Measurements from ENCODE around the gene PLXDC2. TPM values are rescaled to one million over a fixed set of nuclear protein-coding genes. Genes with fewer than 3 reads are reported as not detected.

The PLXDC2 gene
- total RNA-seq, 1 experiment from 2014 or later: not detected

DNA sequence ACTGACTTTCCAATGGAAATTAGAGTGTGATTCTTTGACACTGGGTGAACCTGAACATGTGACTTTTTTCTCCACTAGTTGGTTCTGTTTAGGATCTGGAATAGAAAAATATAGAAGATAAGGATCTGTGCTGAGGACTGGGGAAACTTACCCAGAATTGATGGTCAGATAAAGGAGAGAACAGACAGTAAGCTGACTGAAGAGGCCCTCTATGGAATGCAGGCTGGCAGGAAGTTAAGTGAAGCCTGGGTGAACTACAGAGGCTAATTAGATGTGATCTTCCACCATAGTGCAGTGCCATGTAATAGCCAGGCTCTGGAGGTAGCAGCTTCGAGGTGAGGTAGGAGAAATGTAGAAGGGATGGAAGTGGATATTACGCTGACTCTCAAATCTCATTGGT is 455.3 kb downstream of the PLXDC2 start:
- Mint-ChIP-seq H3K9me3 (ENCODE audit: low read depth, unreplicated experiment) (peaks cover 10% of the 10 kb centered on the region), H3K4me3 (ENCODE audit: low read depth, unreplicated experiment) (no peak overlapping the region), H3K27me3 (ENCODE audit: unreplicated experiment) (no peaks in the 10 kb centered on the region), H3K27ac (ENCODE audit: unreplicated experiment) (no peak overlapping the region), H3K4me1 (ENCODE audit: low read depth, unreplicated experiment) (no peaks in the 10 kb centered on the region), H3K36me3 (ENCODE audit: insufficient read depth, unreplicated experiment) (no peaks in the 10 kb centered on the region)
- CTCF ChIA-PET: no interaction called here
- no TSS peak for BruUV-seq (replicated peaks)
- intact Hi-C loops (cut with micrococcal nuclease; ENCODE audit: unreplicated experiment): no loop called here
- TF ChIP-seq, protein P1, sequence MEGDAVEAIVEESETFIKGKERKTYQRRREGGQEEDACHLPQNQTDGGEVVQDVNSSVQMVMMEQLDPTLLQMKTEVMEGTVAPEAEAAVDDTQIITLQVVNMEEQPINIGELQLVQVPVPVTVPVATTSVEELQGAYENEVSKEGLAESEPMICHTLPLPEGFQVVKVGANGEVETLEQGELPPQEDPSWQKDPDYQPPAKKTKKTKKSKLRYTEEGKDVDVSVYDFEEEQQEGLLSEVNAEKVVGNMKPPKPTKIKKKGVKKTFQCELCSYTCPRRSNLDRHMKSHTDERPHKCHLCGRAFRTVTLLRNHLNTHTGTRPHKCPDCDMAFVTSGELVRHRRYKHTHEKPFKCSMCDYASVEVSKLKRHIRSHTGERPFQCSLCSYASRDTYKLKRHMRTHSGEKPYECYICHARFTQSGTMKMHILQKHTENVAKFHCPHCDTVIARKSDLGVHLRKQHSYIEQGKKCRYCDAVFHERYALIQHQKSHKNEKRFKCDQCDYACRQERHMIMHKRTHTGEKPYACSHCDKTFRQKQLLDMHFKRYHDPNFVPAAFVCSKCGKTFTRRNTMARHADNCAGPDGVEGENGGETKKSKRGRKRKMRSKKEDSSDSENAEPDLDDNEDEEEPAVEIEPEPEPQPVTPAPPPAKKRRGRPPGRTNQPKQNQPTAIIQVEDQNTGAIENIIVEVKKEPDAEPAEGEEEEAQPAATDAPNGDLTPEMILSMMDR (IDR thresholded peaks at IDR 0.05; ENCODE audit: unreplicated experiment): no peak
- DNase-seq: no peak

- peaks cover 11% of the 10 kb centered on the region for H3K9me3 Mint-ChIP-seq (ENCODE audit: low read depth, unreplicated experiment)
- no TSS peak for BruUV-seq (replicated peaks)
- TF ChIP-seq, protein P1 (IDR thresholded peaks at IDR 0.05; ENCODE audit: unreplicated experiment): no peak
- no peak for DNase-seq
- no peaks in the 10 kb centered on the region for H3K4me1 Mint-ChIP-seq (ENCODE audit: low read depth, unreplicated experiment)
- H3K4me3 Mint-ChIP-seq (ENCODE audit: low read depth, unreplicated experiment): no peak overlapping the region
- CTCF ChIA-PET: no interaction called here
- no peaks in the 10 kb centered on the region for H3K36me3 Mint-ChIP-seq (ENCODE audit: insufficient read depth, unreplicated experiment)
- H3K27me3 Mint-ChIP-seq (ENCODE audit: unreplicated experiment): no peaks in the 10 kb centered on the region
- intact Hi-C loops (cut with micrococcal nuclease; ENCODE audit: unreplicated experiment): no loop called here
- no peak overlapping the region for H3K27ac Mint-ChIP-seq (ENCODE audit: unreplicated experiment)
Measured at GRCh38 chr10:20272608-20273007, 456.4 kb downstream of the PLXDC2 start.

- no TSS peak for BruUV-seq (replicated peaks)
- intact Hi-C loops (cut with micrococcal nuclease; ENCODE audit: unreplicated experiment): no loop called here
- TF ChIP-seq, protein P1 (IDR thresholded peaks at IDR 0.05; ENCODE audit: unreplicated experiment): no peak
- Mint-ChIP-seq H3K4me3 (ENCODE audit: low read depth, unreplicated experiment) (no peak overlapping the region), H3K9me3 (ENCODE audit: low read depth, unreplicated experiment) (peaks cover 13% of the 10 kb centered on the region), H3K4me1 (ENCODE audit: low read depth, unreplicated experiment) (no peaks in the 10 kb centered on the region), H3K27ac (ENCODE audit: unreplicated experiment) (no peak overlapping the region), H3K27me3 (ENCODE audit: unreplicated experiment) (no peaks in the 10 kb centered on the region), H3K36me3 (ENCODE audit: insufficient read depth, unreplicated experiment) (no peaks in the 10 kb centered on the region)
- CTCF ChIA-PET: no interaction called here
- no peak for DNase-seq
Measured at GRCh38 chr10:20274571-20274970, 458.3 kb downstream of the PLXDC2 start.

GRCh38 chr10:20276127-20276979 is 460.1 kb downstream of the PLXDC2 start:
- TF ChIP-seq, protein P1 (IDR thresholded peaks at IDR 0.05; ENCODE audit: unreplicated experiment): no peak
- intact Hi-C loops (cut with micrococcal nuclease; ENCODE audit: unreplicated experiment): no loop called here
- H3K4me3 Mint-ChIP-seq (ENCODE audit: low read depth, unreplicated experiment): no peak overlapping the region
- no peaks in the 10 kb centered on the region for H3K27me3 Mint-ChIP-seq (ENCODE audit: unreplicated experiment)
- H3K4me1 Mint-ChIP-seq (ENCODE audit: low read depth, unreplicated experiment): no peaks in the 10 kb centered on the region
- H3K27ac Mint-ChIP-seq (ENCODE audit: unreplicated experiment): no peak overlapping the region
- H3K36me3 Mint-ChIP-seq (ENCODE audit: insufficient read depth, unreplicated experiment): no peaks in the 10 kb centered on the region
- BruUV-seq (replicated peaks): no TSS peak
- no peak for DNase-seq
- peaks cover 6% of the 10 kb centered on the region for H3K9me3 Mint-ChIP-seq (ENCODE audit: low read depth, unreplicated experiment)
- CTCF ChIA-PET: no interaction called here

Data from Calu3 (cell line).